HG03039 (cell line): Measurements from ENCODE around the gene WNT2B.

Source experiments
- ATAC-seq: cut with Tn5 transposase; IDR thresholded peaks from one replicate; pipeline ENCODE4 v1.9.1; 2021; ENCODE audit warnings: mild to moderate bottlenecking, moderate library complexity; ENCODE audit not compliant: unreplicated experiment

WNT2B gene

GRCh38 chr1:112527266-112528010, 18.7 kb downstream of the WNT2B start:
- no peak for ATAC-seq

- ATAC-seq = no peak
Observed at GRCh38 chr1:112528076-112528475, 19.3 kb downstream of the WNT2B start.

DNA sequence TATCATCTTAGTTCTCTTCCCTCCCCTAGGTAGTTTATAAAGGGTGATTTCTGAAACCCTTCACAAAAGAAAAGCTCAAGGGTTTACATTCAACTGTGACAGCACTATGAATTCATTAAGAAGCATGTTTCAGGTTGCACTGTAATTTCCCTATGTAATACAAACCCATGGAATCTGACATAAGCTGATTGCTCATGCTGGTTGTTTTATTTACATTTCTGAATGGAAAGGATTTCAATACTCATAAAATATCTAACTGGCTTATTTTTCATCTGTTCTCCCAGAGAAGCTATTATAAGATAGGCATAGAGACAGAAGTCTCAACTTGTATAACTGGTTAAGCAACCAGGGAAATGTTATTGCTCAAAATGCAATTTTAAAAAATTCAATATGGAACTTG, 20.5 kb downstream of the WNT2B start:
- ATAC-seq = no peak

DNA sequence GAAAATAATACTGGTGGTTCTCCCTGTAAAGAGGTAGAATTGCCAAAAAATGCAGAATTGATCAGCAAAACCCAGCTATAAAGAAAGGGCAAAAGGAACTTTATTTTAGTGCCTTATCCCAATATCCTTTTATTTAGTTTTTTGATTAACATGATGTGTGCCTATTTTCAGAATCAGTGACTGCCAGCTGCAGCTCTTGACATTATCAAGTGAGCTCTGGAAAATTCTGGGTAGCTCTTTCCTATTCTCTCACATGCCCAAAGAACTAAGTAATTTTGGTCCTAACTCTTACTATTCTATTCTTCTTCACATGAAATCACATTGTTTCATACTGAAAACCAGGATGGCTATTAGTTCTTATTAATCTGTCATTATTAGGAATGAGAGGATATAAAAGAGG, 22.1 kb downstream of the WNT2B start:
- no peak for ATAC-seq

DNA sequence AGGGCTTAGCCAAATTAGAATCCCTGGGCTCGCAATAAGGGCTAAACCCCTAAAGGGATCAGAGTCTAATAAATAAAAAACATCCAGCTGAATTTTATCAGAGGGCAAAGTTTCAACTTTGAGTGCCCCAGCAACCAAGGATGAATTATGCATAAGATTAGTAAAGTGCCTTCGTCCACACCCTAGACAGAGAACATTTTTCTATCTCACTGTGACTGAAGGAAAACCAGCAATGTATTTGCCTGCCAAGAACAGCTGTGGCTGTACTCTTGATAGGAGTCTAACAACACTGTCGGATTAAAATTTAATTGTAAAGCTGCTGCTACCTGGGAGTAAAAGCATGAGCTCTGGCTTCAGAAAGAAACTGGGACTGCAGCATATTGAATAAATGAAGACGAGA, 23.3 kb downstream of the WNT2B start:
- ATAC-seq = no peak

DNA sequence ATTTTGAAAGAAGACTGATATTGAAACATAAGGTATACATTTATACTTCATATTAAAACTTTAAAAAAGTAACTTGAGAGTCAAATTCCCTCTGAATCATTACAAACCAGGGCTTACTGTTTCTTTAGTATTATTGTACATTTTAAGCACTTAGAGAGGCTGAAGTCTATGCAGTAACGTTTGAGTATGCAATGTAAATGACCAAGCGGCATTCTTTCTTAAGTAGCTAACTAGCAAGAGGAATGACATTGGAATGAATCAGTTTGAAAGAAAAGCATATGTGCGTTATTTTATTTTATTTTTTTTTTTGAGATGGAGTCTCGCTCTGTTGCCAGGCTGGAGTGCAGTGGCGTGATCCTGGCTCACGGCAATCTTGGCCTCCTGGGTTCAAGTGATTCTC, 24.3 kb downstream of the WNT2B start:
- no peak for ATAC-seq

- ATAC-seq = no peak
Observed at GRCh38 chr1:112536561-112536960, 27.8 kb downstream of the WNT2B start.

DNA sequence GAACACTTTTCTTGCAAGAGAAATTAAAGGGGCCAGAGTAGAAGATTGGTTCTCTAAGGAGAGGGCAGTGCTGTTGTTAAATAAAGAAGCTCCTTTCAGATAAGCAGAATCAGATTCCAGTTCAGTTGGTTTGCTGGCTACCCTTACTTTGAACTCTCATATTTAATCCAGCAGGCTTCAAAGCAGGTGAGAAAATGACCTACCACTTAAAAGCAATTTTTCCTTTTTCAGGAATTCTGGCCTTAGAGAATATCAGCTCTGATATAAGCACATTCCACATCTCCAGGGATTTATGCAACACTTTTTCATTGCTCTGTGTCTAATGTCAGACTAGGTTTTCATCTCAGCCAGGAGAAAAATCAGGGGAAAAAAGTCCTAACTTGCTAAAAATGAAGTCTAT, 28.7 kb downstream of the WNT2B start:
- ATAC-seq = no peak

GRCh38 chr1:112538883-112539282, 30.1 kb downstream of the WNT2B start:
- ATAC-seq = no peak

- ATAC-seq = no peak
Observed at GRCh38 chr1:112540226-112540794, 31.5 kb downstream of the WNT2B start.

GRCh38 chr1:112541299-112541698, 32.5 kb downstream of the WNT2B start:
- no peak for ATAC-seq

GRCh38 chr1:112542206-112542973, 33.6 kb downstream of the WNT2B start:
- no peak for ATAC-seq

DNA sequence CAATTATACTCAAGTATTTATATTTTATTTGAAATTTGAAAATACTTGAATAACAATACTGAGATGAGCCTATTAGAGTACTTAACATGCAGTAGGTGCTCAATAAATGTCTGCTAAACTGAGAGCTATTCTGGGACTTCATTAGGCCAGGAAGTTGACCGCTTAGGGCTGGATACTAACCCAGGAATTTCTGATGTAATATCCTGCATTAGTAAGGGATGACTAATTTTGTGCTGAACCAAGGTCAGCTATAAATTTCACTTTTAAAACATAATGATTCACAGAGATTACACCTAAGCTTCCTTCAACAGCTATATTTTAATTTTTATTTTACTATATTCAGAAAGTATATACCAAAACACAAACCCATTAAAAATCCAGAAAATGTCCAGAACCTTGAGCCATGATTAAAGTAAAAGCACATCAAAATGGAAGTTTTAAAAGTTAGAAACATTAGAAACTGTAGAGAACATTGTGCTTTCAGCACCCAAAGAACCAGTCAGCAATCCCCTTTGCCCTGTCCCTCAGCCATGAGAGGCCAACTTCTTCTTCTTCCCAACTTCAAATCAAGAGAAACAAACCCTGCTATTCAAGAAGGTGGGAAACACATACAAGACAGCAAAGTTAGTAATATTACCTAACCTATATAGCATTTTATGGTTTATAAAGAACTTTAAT, 35.4 kb downstream of the WNT2B start:
- no peak for ATAC-seq

GRCh38 chr1:112544751-112545150, 36.0 kb downstream of the WNT2B start:
- no peak for ATAC-seq

- ATAC-seq = no peak
Observed at GRCh38 chr1:112546076-112546475, 37.3 kb downstream of the WNT2B start.

DNA sequence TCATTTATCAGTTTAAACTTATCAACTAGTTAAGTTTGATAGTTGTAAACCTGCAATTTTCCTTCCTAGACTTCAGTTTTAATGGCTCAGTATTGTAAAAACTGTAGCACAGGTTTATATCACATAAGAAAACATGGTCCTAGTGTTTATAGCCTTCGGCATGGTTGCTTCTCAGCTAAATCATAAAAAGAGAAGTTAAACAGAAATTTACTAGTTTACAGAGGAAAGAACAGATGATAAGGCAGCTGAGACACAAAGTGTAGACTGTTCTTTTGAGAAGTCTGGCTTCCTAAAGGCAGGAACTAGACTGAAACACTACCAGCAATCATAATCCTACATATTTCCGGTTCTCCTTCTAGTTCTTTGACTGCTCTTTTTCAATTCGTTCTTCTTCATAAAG, 39.8 kb downstream of the WNT2B start:
- ATAC-seq = no peak

GRCh38 chr1:112549590-112549989, 40.8 kb downstream of the WNT2B start:
- ATAC-seq = no peak

DNA sequence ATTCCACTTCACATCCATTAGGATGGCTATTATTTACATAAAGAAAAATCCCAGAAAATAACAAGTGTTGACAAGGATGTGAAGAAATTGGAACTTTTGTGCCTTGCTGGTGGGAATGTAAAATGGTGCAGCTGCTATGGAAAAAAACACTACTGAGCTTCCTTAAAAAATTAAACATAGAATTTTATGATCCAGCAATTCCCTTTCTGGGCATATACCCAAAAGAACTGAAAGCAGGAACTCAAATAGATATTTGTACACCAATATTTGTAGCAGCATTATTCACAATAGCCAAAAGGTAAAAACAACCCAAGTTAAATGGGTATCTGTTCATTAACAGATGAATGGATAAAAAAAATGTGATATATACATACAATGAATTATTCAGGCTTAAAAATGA, 45.6 kb downstream of the WNT2B start:
- ATAC-seq = no peak

GRCh38 chr1:112557385-112557784, 48.6 kb downstream of the WNT2B start:
- no peak for ATAC-seq

GRCh38 chr1:112558634-112559033, 49.9 kb downstream of the WNT2B start:
- ATAC-seq = no peak

DNA sequence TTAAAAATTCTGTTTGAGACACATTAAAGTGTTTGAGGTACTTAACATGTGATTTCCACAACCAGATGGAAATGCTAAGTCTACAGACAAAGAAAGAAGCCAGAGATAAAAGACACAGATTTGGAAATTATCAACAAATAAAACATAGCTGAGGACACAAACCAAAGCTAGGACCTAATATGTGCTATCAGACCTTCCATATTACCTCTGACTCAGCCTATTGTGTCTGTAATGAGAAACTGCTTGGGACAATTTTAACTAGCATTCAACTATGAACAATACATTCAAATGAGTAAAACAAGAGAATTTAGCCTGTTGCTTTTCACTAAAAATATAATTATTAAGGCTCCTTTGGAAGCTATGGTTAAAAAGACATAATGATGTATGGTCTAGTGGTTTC, 54.6 kb downstream of the WNT2B start:
- no peak for ATAC-seq

DNA sequence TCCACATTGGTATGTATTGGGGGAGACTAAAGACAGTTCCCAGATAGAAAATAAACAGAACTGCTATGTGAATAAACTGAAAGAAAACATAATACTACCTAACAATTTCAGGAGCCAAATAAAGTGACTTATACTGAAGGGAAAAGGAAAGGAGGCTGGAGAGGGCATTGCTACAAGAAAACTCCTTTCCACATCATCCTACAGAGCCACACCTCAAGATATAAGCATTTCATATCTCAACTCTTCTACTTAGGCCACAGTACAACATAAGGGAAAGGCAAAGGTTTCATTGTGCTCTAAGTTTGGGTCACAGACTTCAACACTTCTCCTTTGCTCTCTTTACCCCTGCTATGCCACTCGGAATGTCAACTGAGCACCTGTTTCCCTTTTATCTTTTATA, 55.3 kb downstream of the WNT2B start:
- ATAC-seq = no peak
